Measurements from ENCODE around the gene PCDHA12. TPM values are rescaled to one million over a fixed set of nuclear protein-coding genes. Genes with fewer than 3 reads are reported as not detected.
"Not testable (repeated sequence)": the region's sequence is repeated elsewhere in the genome, so short reads cannot be mapped to it uniquely, and the experiment has no call there.

The PCDHA12 gene
- total RNA-seq, 1 donor from 2014 or later: under 0.01 TPM

DNA sequence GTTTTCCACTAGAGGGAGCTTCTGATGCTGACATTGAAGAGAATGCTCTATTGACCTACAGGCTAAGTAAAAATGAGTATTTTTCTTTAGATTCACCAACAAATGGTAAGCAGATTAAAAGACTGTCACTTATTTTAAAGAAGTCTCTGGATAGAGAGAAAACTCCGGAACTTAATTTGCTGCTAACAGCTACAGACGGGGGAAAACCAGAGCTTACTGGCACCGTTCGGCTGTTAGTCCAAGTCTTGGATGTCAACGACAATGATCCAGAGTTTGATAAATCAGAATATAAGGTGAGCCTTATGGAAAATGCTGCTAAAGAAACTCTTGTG lies 5.6 kb upstream of the PCDHA12 start:
- DNase-seq (ENCODE audit: low read depth) (peak; percentile 18), FAIRE-seq (no peak)
- Histone ChIP-seq H3K27me3 (ENCODE audit: control insufficient read depth, insufficient read depth, low read length) (no peaks in the 10 kb centered on the region), H3K4me3 (ENCODE audit: low read depth, low read length) (no peak overlapping the region), H3K36me3 (ENCODE audit: control insufficient read depth, insufficient read depth, low read length) (no peaks in the 10 kb centered on the region)
- TF ChIP-seq, protein P1, sequence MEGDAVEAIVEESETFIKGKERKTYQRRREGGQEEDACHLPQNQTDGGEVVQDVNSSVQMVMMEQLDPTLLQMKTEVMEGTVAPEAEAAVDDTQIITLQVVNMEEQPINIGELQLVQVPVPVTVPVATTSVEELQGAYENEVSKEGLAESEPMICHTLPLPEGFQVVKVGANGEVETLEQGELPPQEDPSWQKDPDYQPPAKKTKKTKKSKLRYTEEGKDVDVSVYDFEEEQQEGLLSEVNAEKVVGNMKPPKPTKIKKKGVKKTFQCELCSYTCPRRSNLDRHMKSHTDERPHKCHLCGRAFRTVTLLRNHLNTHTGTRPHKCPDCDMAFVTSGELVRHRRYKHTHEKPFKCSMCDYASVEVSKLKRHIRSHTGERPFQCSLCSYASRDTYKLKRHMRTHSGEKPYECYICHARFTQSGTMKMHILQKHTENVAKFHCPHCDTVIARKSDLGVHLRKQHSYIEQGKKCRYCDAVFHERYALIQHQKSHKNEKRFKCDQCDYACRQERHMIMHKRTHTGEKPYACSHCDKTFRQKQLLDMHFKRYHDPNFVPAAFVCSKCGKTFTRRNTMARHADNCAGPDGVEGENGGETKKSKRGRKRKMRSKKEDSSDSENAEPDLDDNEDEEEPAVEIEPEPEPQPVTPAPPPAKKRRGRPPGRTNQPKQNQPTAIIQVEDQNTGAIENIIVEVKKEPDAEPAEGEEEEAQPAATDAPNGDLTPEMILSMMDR (IDR thresholded peaks at IDR 0.05; ENCODE audit: insufficient read depth, low read length, severe bottlenecking): no peak

DNA sequence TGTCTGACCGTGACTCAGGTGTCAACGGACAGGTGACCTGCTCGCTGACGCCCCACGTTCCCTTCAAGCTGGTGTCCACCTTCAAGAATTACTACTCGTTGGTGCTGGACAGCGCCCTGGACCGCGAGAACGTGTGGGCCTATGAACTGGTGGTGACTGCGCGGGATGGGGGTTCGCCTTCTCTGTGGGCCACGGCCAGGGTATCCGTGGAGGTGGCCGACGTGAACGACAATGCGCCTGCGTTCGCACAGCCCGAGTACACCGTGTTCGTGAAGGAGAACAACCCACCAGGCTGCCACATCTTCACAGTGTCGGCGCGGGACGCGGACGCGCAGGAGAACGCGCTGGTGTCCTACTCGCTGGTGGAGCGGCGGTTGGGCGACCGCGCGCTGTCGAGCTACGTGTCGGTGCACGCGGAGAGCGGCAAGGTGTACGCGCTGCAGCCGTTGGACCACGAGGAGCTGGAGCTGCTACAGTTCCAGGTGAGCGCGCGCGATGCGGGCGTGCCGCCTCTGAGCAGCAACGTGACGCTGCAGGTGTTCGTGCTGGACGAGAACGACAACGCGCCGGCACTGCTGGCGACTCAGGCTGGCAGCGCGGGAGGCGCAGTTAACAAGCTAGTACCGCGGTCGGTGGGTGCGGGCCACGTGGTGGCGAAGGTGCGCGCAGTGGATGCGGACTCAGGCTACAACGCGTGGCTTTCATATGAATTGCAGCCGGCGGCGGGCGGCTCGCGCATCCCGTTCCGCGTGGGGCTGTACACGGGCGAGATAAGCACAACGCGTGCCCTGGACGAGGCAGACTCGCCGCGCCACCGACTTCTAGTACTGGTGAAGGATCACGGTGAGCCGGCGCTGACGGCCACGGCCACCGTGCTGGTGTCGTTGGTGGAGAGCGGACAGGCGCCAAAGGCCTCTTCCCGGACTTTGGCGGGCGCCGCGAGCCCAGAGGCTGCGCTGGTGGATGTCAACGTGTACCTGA lies 4.6 kb upstream of the PCDHA12 start:
- no peak overlapping the region for H3K4me3 ChIP-seq (ENCODE audit: low read depth, low read length)
- H3K27me3 ChIP-seq (ENCODE audit: control insufficient read depth, insufficient read depth, low read length): no peaks in the 10 kb centered on the region
- no peaks in the 10 kb centered on the region for H3K36me3 ChIP-seq (ENCODE audit: control insufficient read depth, insufficient read depth, low read length)
- TF ChIP-seq, protein P1 (IDR thresholded peaks at IDR 0.05; ENCODE audit: insufficient read depth, low read length, severe bottlenecking): no peak
- FAIRE-seq (no peak), DNase-seq (ENCODE audit: low read depth) (no peak)

DNA sequence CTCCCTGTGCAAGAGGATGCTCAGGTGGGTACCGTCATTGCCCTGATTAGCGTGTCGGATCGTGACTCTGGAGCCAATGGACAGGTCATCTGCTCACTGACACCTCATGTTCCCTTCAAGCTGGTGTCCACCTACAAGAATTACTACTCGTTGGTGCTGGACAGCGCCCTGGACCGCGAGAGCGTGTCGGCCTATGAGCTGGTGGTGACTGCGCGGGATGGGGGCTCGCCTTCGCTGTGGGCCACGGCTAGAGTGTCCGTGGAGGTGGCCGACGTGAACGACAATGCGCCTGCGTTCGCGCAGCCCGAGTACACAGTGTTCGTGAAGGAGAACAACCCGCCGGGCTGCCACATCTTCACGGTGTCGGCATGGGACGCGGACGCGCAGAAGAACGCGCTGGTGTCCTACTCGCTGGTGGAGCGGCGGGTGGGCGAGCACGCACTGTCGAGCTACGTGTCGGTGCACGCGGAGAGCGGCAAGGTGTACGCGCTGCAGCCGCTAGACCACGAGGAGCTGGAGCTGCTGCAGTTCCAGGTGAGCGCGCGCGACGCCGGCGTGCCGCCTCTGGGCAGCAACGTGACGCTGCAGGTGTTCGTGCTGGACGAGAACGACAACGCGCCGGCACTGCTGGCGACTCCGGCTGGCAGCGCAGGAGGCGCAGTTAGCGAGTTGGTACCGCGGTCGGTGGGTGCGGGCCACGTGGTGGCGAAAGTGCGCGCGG lies 1.6 kb downstream of the PCDHA12 start:
- H3K4me3 ChIP-seq (ENCODE audit: low read depth, low read length); FAIRE-seq; H3K27me3 ChIP-seq (ENCODE audit: control insufficient read depth, insufficient read depth, low read length); DNase-seq (ENCODE audit: low read depth); H3K36me3 ChIP-seq (ENCODE audit: control insufficient read depth, insufficient read depth, low read length): not testable (repeated sequence)

DNA sequence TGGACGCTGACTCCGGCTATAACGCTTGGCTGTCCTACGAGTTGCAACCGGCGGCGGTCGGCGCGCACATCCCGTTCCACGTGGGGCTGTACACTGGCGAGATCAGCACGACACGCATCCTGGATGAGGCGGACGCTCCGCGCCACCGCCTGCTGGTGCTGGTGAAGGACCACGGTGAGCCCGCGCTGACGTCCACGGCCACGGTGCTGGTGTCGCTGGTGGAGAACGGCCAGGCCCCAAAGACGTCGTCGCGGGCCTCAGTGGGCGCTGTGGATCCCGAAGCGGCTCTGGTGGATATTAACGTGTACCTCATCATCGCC lies 2.1 kb downstream of the PCDHA12 start:
- no peak for FAIRE-seq
- no peak overlapping the region for H3K4me3 ChIP-seq (ENCODE audit: low read depth, low read length)
- TF ChIP-seq, protein P1 (IDR thresholded peaks at IDR 0.05; ENCODE audit: insufficient read depth, low read length, severe bottlenecking): no peak

DNA sequence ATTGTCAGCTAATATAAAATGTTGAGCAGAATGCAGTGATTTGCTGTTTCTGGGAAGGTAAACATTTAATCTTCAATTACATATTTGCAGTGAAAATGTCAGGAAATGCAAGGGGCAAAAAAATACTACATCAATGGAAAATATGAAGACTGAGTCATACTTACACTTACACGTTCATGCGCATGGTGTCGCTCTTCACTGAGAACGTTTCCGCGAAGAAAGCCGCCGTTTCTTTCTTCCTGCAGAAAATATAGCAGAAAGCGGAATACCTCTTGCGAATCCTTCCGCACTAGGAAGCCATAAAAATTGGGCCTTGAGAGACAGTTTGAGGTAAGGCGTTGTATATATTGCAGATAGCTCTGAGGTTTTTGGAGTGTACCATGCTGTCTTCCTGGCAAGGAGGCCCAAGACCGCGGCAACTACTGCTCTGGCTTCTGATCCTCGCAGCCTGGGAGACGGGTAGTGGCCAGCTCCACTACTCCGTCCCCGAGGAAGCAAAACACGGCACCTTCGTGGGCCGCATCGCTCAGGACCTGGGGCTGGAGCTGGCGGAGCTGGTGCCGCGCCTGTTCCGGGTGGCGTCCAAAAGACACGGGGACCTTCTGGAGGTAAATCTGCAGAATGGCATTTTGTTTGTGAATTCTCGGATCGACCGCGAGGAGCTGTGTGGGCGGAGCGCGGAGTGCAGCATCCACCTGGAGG lies 6.9 kb downstream of the PCDHA12 start, which contains the start of gene PCDHA13:
TSS of gene PCDHA13 (plus strand) at position 236 of the 702 bp plus-strand sequence. CDS start at position 381, 145 bp downstream.
- Histone ChIP-seq H3K4me3 (ENCODE audit: low read depth, low read length) (no peak within 1 kb of the TSS), H3K27me3 (ENCODE audit: control insufficient read depth, insufficient read depth, low read length) (no peaks in the 10 kb centered on the region), H3K36me3 (ENCODE audit: control insufficient read depth, insufficient read depth, low read length) (no peaks in the 10 kb centered on the region)
- TF ChIP-seq, protein P1 (IDR thresholded peaks at IDR 0.05; ENCODE audit: insufficient read depth, low read length, severe bottlenecking): peak; percentile 47
- no peak for FAIRE-seq
- peak; percentile 34 for DNase-seq (ENCODE audit: low read depth)

More for the DNA sequence above, 2.1 kb downstream of the PCDHA12 start:
- Histone ChIP-seq H3K36me3 (ENCODE audit: control insufficient read depth, insufficient read depth, low read length) (no peaks in the 10 kb centered on the region), H3K27me3 (ENCODE audit: control insufficient read depth, insufficient read depth, low read length) (no peaks in the 10 kb centered on the region)
- DNase-seq (ENCODE audit: low read depth): no peak

DNA sequence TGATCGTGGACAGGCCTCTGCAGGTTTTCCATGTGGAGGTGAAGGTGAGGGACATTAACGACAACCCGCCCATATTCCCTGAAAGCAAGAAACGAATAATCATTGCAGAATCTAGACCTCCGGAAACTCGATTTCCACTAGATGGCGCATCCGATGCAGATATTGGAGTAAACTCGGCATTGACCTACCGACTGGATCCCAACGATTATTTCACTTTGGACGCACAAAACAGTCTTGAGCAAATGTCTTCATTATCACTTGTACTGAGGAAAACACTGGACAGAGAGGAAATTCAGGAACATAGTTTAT lies 7.4 kb downstream of the PCDHA12 start:
- Histone ChIP-seq H3K27me3 (ENCODE audit: control insufficient read depth, insufficient read depth, low read length) (no peaks in the 10 kb centered on the region), H3K36me3 (ENCODE audit: control insufficient read depth, insufficient read depth, low read length) (no peaks in the 10 kb centered on the region), H3K4me3 (ENCODE audit: low read depth, low read length) (no peak overlapping the region)
- TF ChIP-seq, protein P1 (IDR thresholded peaks at IDR 0.05; ENCODE audit: insufficient read depth, low read length, severe bottlenecking): no peak
- DNase-seq (ENCODE audit: low read depth) (peak; percentile 6), FAIRE-seq (no peak)
